ENCODE data around the gene ABCG2.

DNA sequence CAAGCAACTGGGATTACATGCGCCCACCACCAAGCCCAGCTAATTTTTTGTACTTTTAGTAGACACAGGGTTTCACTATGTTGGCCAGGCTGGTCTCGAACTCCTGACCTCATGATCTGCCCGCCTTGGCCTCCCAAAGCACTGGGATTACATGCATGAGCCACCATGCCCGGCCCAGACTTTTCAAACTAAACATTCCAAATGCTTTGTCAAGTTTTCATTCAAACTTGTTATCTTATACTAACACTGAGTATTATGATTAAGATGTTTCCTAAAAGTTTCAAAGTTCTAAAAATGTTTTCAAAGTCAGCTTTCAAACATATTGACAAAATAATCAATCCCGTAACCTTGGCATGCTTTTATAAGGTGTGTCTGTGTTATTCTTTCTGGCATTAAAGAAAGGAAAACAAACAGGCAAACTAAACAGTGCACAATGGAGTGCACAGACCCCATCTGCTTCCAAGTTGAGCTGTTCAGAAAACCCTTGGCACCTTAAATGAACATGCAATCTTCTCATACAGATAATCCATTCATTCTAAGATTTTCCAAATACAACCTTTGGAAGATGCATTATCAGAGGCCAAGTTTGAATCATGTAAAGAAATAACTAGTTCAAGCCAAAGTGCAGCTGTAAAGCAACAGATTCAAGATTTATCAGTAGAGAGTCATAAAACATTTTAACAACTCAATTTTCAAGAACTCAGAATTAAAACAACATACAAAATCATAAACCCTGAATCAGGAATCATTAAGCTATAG, 49.1 kb downstream of the ABCG2 start:
- TF ChIP-seq EP300 (IDR thresholded peaks at IDR 0.05; ENCODE audit: borderline replicate concordance in 1 of 2, low read depth in 1 of 2, low read length in 1 of 2) (no peak), POLR2AphosphoS5 (IDR thresholded peaks at IDR 0.05; ENCODE audit: low read depth, low read length) (no peak), MEF2A (IDR thresholded peaks at IDR 0.05; ENCODE audit: borderline replicate concordance, low read depth) (no peak), SIN3A (IDR thresholded peaks at IDR 0.05; ENCODE audit: borderline replicate concordance, low read depth, low read length) (no peak), TAF1 (IDR thresholded peaks at IDR 0.05; ENCODE audit: borderline replicate concordance, low read depth, low read length) (no peak), SMC3 (IDR thresholded peaks at IDR 0.05; ENCODE audit: low read depth, low read length) (no peak), FOXJ3 (CRISPR knock-in tag; IDR thresholded peaks at IDR 0.05) (no peak)
- TF ChIP-seq, protein P1, sequence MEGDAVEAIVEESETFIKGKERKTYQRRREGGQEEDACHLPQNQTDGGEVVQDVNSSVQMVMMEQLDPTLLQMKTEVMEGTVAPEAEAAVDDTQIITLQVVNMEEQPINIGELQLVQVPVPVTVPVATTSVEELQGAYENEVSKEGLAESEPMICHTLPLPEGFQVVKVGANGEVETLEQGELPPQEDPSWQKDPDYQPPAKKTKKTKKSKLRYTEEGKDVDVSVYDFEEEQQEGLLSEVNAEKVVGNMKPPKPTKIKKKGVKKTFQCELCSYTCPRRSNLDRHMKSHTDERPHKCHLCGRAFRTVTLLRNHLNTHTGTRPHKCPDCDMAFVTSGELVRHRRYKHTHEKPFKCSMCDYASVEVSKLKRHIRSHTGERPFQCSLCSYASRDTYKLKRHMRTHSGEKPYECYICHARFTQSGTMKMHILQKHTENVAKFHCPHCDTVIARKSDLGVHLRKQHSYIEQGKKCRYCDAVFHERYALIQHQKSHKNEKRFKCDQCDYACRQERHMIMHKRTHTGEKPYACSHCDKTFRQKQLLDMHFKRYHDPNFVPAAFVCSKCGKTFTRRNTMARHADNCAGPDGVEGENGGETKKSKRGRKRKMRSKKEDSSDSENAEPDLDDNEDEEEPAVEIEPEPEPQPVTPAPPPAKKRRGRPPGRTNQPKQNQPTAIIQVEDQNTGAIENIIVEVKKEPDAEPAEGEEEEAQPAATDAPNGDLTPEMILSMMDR (IDR thresholded peaks at IDR 0.05), result no peak
